ENCODE measurements around the gene ARHGAP5.
A peak's percentile ranks its signal among the peaks of the same experiment; 100 is the strongest.

The ARHGAP5 gene

GRCh38 chr14:32077081-32078022 lies at the start of gene ARHGAP5:
TSS of gene ARHGAP5 (plus strand) at chr14:32077304. CDS start at chr14:32090670, 13,366 bp downstream.
- no peak for DNase-seq

- DNase-seq, result no peak
These were observed 48.5 kb upstream of the ARHGAP5 start for GRCh38 chr14:32028599-32028998.

GRCh38 chr14:32033543-32033942 lies 43.6 kb upstream of the ARHGAP5 start:
- DNase-seq, result no peak

GRCh38 chr14:32038876-32039275 lies 38.2 kb upstream of the ARHGAP5 start:
- DNase-seq, result no peak

- DNase-seq, result no peak
These were observed 37.6 kb upstream of the ARHGAP5 start for GRCh38 chr14:32039401-32040030.

- DNase-seq, result no peak
These were observed 33.5 kb upstream of the ARHGAP5 start for GRCh38 chr14:32043624-32044023.

GRCh38 chr14:32044454-32044853 lies 32.6 kb upstream of the ARHGAP5 start:
- DNase-seq, result no peak

GRCh38 chr14:32047791-32048190 lies 29.3 kb upstream of the ARHGAP5 start:
- no peak for DNase-seq

- peak; percentile 8 to 37 for DNase-seq
These were observed 27.6 kb upstream of the ARHGAP5 start for GRCh38 chr14:32049361-32050088.

- no peak for DNase-seq
These were observed 26.2 kb upstream of the ARHGAP5 start for GRCh38 chr14:32050878-32051277.

GRCh38 chr14:32054536-32054935 lies 22.6 kb upstream of the ARHGAP5 start:
- no peak for DNase-seq

GRCh38 chr14:32055175-32055574 lies 21.9 kb upstream of the ARHGAP5 start:
- no peak for DNase-seq

- no peak for DNase-seq
These were observed 17.4 kb upstream of the ARHGAP5 start for GRCh38 chr14:32059702-32060101.

GRCh38 chr14:32064931-32065330 lies 12.2 kb upstream of the ARHGAP5 start:
- no peak for DNase-seq

GRCh38 chr14:32068708-32069107 lies 8.4 kb upstream of the ARHGAP5 start:
- no peak for DNase-seq

GRCh38 chr14:32070282-32070681 lies 6.8 kb upstream of the ARHGAP5 start:
- DNase-seq, result no peak

GRCh38 chr14:32072676-32073075 lies 4.4 kb upstream of the ARHGAP5 start:
- DNase-seq, result no peak

- DNase-seq, result peak; percentile 77 to 95
These were observed 3.4 kb upstream of the ARHGAP5 start for GRCh38 chr14:32073537-32074189.

GRCh38 chr14:32074887-32075572 lies 2.1 kb upstream of the ARHGAP5 start:
- DNase-seq, result no peak

GRCh38 chr14:32075672-32076277 lies 1.3 kb upstream of the ARHGAP5 start:
- peak; percentile 2 to 12 for DNase-seq

- peak; percentile 74 to 80 for DNase-seq
These were observed 625 bp upstream of the ARHGAP5 start for GRCh38 chr14:32076278-32077080.
